HCT116 (cell line): ENCODE data around the gene RNF215.

Experiments
- EZH2 ChIP-seq: fragments of 200-600 bp; sonication (generic); IDR thresholded peaks from 2 replicates; pipeline ENCODE4 v1.6.1; 2017; ENCODE audit warnings: antibody characterized with exemption, mixed run types
- POLR2A ChIP-seq: IDR thresholded peaks from 2 replicates; pipeline ENCODE4 v1.7.0; 2011; ENCODE audit warnings: borderline replicate concordance; ENCODE audit not compliant: insufficient read depth, insufficient read length; ENCODE audit errors: extremely low read depth
- TF ChIP-seq, protein P1 (sequence below): IDR thresholded peaks from 2 replicates; pipeline ENCODE4 v1.6.1; 2012
- TF ChIP-seq, protein P2 (sequence below), 3 experiments: fragments of 200-600 bp in 1 of 3; sonication (generic) in 1 of 3; IDR thresholded peaks in 2 of 3; conservative IDR thresholded peaks in 1 of 3; 2 replicates each; pipeline ENCODE4 v1.5.1; 2012 to 2017; ENCODE audit warnings: low read depth in 2 of 3, low read length in 2 of 3, antibody characterized with exemption in 1 of 3, borderline replicate concordance in 1 of 3, control low read depth in 1 of 3, mild to moderate bottlenecking in 1 of 3, mixed read lengths in 1 of 3, mixed run types in 1 of 3, moderate library complexity in 1 of 3; ENCODE audit not compliant: insufficient read depth in 1 of 3
- TF ChIP-seq, protein P3 (sequence below): IDR thresholded peaks from 2 replicates; pipeline ENCODE4 v1.6.1; 2012; ENCODE audit warnings: low read depth
- TF ChIP-seq, protein P4 (sequence below): IDR thresholded peaks from 2 replicates; pipeline ENCODE4 v1.6.1; 2011; ENCODE audit warnings: mild to moderate bottlenecking, low read length, moderate library complexity; ENCODE audit not compliant: insufficient replicate concordance; ENCODE audit errors: extremely low read depth

DNA sequence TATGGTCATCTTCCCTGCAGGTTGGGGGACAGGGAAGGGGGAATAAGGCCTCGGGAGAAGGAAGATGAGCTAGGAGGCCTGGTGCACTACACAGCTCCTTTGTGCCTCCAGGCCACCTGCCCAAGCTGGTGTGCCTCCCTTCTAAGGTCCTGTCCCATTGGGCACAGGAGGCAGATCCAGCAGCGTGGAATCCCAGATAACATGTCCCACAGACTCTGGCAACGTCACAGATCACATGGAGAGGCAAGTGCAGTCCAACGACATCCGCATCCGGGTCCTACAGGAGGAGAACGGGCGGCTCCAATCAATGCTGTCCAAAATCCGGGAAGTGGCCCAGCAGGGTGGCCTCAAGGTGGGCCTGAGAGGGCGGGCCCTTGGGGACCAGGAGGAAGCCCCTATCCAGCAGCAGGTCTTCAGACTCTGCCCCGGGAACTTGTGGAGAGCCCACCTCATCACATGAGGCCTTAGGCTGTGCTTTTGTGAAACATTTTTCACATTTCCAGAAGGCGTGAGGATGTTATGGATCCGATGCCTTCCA is 11.8 kb downstream of the RNF215 start:
- no peak for TF ChIP-seq POLR2A
- TF ChIP-seq, protein P1, sequence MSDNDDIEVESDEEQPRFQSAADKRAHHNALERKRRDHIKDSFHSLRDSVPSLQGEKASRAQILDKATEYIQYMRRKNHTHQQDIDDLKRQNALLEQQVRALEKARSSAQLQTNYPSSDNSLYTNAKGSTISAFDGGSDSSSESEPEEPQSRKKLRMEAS: no peak
- TF ChIP-seq, protein P2, sequence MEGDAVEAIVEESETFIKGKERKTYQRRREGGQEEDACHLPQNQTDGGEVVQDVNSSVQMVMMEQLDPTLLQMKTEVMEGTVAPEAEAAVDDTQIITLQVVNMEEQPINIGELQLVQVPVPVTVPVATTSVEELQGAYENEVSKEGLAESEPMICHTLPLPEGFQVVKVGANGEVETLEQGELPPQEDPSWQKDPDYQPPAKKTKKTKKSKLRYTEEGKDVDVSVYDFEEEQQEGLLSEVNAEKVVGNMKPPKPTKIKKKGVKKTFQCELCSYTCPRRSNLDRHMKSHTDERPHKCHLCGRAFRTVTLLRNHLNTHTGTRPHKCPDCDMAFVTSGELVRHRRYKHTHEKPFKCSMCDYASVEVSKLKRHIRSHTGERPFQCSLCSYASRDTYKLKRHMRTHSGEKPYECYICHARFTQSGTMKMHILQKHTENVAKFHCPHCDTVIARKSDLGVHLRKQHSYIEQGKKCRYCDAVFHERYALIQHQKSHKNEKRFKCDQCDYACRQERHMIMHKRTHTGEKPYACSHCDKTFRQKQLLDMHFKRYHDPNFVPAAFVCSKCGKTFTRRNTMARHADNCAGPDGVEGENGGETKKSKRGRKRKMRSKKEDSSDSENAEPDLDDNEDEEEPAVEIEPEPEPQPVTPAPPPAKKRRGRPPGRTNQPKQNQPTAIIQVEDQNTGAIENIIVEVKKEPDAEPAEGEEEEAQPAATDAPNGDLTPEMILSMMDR (IDR thresholded peaks at IDR 0.05 in 2 of 3, conservative IDR thresholded peaks at IDR 0.05 in 1 of 3; ENCODE audit: borderline replicate concordance in 1 of 3, insufficient read depth in 1 of 3, low read depth in 2 of 3, low read length in 2 of 3): no peak
- TF ChIP-seq, protein P3, sequence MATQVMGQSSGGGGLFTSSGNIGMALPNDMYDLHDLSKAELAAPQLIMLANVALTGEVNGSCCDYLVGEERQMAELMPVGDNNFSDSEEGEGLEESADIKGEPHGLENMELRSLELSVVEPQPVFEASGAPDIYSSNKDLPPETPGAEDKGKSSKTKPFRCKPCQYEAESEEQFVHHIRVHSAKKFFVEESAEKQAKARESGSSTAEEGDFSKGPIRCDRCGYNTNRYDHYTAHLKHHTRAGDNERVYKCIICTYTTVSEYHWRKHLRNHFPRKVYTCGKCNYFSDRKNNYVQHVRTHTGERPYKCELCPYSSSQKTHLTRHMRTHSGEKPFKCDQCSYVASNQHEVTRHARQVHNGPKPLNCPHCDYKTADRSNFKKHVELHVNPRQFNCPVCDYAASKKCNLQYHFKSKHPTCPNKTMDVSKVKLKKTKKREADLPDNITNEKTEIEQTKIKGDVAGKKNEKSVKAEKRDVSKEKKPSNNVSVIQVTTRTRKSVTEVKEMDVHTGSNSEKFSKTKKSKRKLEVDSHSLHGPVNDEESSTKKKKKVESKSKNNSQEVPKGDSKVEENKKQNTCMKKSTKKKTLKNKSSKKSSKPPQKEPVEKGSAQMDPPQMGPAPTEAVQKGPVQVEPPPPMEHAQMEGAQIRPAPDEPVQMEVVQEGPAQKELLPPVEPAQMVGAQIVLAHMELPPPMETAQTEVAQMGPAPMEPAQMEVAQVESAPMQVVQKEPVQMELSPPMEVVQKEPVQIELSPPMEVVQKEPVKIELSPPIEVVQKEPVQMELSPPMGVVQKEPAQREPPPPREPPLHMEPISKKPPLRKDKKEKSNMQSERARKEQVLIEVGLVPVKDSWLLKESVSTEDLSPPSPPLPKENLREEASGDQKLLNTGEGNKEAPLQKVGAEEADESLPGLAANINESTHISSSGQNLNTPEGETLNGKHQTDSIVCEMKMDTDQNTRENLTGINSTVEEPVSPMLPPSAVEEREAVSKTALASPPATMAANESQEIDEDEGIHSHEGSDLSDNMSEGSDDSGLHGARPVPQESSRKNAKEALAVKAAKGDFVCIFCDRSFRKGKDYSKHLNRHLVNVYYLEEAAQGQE: no peak
- no peak for TF ChIP-seq EZH2
- TF ChIP-seq, protein P4, sequence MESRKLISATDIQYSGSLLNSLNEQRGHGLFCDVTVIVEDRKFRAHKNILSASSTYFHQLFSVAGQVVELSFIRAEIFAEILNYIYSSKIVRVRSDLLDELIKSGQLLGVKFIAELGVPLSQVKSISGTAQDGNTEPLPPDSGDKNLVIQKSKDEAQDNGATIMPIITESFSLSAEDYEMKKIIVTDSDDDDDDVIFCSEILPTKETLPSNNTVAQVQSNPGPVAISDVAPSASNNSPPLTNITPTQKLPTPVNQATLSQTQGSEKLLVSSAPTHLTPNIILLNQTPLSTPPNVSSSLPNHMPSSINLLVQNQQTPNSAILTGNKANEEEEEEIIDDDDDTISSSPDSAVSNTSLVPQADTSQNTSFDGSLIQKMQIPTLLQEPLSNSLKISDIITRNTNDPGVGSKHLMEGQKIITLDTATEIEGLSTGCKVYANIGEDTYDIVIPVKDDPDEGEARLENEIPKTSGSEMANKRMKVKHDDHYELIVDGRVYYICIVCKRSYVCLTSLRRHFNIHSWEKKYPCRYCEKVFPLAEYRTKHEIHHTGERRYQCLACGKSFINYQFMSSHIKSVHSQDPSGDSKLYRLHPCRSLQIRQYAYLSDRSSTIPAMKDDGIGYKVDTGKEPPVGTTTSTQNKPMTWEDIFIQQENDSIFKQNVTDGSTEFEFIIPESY: no peak
